ENCODE results near the gene KCNG1.
"Not testable (repeated sequence)": the region's sequence is repeated elsewhere in the genome, so short reads cannot be mapped to it uniquely, and the experiment has no call there.

KCNG1 gene, protein sequence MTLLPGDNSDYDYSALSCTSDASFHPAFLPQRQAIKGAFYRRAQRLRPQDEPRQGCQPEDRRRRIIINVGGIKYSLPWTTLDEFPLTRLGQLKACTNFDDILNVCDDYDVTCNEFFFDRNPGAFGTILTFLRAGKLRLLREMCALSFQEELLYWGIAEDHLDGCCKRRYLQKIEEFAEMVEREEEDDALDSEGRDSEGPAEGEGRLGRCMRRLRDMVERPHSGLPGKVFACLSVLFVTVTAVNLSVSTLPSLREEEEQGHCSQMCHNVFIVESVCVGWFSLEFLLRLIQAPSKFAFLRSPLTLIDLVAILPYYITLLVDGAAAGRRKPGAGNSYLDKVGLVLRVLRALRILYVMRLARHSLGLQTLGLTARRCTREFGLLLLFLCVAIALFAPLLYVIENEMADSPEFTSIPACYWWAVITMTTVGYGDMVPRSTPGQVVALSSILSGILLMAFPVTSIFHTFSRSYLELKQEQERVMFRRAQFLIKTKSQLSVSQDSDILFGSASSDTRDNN

DNA sequence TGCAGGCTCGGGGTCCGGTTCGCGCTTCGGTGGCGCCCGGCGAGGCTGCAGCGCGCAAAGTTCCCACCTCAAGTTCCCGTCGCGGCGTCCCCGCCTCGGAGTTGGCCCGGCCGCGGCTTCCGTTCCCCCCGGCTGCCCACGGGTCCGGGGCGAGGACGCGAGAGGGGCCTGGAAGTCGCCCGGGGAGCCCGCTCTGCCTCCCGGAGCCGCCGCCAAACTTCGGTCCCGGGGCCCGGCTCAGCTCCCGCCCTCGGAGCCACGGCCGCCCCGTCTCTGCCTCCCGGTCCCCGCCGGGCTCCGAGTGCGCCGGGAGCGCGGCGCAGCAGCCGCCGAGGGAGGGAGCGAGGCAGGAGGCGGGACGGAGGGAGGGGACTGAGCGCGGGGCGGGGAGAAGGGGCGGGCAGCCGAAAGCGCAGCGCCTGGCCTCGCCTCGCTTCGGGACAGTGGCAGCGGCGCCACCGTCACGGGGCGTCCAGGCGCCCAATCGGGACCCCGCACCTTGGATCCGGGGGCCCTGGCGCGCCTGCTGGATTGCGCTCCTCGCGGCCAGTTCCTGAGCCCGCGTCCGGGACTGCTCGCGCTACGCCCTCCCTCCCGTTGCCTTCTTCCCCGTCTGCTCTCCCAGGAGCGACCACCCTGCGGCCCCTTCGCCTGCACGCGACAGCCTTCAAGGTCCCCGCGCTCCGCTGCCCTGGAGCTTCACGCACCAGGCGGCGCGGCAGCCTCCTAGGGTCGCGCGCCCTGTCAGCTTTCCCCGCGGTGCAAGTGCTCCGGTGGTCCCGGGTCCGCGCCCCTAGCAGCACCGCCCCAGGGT, at the start of gene KCNG1:
KCNG1 (minus strand) TSS at position 305 of the 814 bp plus-strand sequence. CDS start 12,769 bp downstream, outside the sequence.
- peak; percentile 78 for DNase-seq

DNA sequence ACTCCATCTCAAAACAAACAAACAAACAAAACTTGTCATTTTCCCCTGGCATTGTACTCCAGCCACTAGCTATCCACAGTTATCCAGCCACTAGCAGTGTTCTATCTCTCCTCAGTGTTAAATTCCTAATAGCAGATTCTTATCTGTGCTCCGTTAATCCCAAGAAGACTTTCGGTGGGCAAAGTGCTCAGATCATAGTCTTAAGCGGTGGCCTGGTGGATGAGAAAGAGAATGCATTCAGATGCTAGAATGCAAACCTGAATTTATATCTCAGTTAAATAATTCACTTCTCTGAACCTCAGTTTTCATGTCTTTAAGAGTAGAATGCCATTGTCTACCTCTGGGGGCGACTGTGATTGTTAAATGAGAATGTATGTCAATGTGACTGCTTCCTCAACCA, 47.7 kb upstream of the KCNG1 start:
- no peak for DNase-seq

DNA sequence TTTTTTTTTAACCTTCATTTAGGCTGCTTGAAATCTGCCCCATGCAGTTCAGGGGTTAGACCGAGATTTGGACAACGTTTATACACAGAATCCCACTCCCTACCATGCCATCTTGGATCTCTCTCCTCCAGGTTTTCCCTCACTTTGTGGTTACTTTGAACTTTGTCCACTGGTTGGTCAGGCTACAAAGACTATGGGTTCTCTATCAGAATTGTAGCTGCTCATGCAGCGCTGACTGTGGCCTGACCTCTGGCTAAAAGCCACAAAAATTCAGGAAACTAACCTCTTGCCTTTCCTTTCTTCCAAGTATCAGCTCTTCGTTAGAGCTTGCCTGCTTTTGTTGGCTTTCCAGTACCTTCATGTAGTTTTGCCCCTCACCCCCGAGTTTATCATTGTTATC, 44.9 kb upstream of the KCNG1 start:
- DNase-seq = no peak

DNA sequence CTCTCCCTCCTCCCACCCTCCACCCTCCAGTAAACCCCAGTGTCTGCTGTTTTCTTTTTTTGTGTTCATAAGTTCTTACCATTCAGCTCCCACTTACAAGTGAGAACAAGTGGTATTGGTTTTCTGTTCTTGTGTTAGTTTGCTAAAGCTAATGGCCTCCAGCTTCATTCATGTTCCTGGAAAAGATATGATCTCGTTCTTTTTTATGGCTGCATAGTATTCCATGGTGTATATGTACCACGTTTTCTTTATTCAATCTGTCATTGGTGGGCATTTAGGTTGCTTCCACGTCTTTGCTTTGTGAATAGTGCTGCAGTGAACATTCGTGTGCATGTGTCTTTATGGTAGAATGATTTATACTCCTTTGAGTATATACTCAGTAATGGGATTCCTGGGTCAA, 42.7 kb upstream of the KCNG1 start:
- no peak for DNase-seq

DNA sequence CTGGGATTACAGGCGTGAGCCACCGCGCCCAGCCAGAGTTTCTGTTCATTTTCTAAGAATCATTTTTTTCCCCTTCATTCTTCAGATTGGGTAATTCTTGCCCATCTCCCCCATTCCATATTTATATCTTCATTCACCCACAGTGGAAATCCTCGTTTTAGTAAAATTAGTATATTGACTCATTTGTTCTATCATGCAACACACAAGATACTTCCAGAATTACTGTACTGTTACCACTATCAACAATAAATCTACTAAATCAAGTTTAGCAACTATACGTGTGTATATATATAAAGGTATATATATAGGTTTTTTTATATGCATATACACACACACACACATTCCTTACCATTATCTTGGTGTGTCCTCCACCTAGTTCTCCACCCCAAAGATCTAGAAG, 41.2 kb upstream of the KCNG1 start:
- no peak for DNase-seq

DNA sequence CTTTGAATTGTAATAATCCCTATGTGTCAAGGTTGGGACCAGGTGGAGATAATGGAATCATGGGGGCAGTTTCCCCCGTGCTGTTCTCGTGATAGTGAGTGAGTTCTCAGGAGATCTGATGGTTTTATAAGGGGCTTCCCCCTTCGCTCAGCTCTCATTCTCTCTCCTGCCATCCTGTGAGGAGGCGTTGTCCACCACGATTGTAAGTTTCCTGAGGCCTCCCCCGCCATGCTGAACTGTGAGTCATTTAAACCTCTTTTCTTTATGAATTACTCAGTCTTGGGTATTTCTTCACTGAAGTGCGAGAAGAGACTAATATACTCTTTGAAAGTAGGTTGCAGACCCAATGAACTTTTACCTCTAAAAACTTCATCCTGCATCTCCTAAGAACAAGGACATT, 39.2 kb upstream of the KCNG1 start:
- no peak for DNase-seq

DNA sequence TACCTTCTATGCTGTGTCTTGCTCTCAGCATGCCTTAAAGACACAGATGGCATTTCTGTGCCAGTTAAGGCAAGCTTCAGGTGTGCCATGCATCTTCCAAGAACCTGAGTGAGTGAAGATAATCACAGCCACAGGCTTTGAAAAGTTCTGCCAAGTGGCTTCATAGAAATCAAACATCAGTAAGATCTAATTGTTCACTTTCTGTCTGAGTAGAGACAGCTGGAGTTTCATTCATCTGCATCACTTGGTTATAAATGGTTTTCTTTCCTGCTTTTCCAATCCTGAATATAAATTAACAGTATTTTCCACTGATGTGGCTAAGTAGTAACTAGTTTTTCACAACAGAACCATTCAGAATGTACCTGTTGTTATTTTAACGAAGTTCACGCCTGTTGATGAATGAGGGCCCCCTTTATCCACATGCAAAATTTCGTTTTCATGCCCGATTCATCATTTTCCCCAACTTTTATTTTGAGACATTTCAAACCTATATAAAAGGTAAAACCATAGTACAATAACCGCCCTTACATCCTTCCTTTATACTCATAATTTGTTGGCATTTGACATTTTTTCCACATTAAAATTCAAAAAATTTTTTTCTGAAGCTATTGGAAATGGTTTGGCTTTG, 38.6 kb upstream of the KCNG1 start:
- DNase-seq = no peak

DNA sequence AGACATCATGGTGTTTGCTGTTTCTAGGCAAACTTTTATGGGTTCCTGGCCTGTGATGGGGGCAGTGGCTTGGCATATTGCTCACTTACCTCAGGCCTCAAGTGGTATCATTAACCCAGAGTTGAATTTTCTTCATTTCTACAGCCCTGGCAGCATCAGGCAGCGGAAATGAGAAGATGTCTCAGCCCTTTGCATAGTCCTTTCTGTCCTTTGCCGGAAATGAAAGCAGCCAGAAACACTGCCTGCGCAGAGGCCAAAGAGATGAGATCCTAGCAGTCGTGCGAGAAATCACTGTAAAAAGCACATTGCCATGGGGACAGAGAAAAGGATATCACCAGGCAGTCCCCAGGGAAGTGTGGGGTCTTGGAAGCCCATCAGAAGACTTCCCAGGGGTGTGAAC, 37.4 kb upstream of the KCNG1 start:
- DNase-seq = no peak

DNA sequence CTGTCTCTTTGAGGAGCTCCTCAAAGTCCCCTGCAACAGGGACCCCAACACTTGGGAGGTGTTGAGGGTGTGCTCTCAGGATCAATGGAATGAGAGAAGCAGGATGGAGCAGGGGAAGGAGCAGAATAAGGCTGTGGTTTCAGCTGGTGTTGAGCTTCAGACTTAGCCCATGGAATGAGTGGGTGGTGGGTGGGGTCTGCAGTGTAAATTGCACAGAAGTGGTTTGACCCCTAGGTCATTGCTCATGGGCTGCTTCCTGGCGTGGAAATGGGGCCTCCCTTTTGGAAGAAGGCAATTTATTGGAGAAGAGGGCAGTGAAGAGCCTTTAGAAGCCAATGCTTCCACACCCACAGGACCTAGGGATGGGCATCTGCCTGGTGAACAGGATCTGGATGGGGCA, 37.0 kb upstream of the KCNG1 start:
- DNase-seq = no peak

DNA sequence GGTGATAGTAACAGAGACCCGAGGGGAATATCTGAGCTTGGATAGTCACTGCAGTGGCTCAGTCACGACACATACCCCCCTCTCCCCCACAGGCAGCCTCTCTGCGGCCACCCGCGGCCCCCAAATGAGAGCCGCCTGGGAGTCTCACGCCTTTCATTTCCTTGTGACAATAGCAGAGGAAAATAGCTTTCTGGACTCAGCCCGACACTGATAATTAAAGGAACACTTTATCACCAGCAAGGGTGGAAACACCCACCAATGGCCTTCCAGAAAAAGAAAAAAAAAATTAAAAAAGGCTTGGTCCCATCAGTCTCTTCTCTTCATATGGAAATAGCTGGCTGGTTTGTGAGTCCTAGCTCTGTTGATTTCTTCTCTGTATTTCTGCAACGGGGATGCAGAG, 35.1 kb upstream of the KCNG1 start:
- no peak for DNase-seq

DNA sequence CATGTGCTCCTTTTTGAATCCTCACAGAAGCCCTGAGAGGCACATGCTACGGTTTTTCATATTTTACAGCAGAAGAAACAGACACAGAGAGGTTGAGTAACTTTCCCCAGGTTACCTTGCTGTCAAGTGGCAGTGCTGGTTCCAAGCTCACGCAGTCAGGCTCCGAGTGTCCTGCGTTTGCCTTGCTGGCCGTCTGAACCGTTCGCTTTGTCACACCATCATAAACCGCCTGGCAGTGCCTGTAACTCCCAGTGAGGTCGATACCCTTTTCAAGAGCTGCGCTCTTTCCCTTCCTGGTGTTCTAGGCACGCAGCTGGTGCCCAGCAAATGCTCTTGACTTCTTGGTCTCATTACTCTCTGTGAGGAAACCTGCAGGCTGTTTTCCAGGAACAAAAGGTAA, 31.3 kb upstream of the KCNG1 start:
- no peak for DNase-seq

DNA sequence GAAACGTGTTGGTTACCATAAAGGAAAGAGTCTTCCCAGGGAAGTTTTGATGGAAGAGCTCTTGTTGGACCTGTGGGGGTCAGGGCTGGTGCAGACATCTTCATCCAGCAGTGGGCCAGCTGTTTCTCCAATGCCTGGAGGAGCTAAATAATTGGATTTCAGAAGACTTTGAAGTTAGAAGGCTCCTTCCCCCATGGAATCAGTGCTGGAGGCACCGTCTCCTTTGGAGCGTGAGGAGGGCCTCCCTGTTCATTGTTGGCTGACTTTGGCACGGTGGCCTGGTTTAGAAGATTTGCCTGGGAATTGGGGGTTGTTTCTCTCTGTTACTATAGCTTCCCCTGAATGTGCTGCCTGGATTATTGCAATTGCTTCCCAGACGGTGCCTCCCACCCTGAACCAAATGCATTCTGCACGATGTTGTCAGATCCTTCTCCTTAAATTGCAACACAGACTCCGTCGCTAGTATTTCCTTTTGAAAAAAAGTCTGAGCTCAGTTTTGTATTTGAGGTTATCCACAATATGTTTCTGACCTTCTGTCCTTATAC, 27.7 kb upstream of the KCNG1 start:
- DNase-seq = no peak

DNA sequence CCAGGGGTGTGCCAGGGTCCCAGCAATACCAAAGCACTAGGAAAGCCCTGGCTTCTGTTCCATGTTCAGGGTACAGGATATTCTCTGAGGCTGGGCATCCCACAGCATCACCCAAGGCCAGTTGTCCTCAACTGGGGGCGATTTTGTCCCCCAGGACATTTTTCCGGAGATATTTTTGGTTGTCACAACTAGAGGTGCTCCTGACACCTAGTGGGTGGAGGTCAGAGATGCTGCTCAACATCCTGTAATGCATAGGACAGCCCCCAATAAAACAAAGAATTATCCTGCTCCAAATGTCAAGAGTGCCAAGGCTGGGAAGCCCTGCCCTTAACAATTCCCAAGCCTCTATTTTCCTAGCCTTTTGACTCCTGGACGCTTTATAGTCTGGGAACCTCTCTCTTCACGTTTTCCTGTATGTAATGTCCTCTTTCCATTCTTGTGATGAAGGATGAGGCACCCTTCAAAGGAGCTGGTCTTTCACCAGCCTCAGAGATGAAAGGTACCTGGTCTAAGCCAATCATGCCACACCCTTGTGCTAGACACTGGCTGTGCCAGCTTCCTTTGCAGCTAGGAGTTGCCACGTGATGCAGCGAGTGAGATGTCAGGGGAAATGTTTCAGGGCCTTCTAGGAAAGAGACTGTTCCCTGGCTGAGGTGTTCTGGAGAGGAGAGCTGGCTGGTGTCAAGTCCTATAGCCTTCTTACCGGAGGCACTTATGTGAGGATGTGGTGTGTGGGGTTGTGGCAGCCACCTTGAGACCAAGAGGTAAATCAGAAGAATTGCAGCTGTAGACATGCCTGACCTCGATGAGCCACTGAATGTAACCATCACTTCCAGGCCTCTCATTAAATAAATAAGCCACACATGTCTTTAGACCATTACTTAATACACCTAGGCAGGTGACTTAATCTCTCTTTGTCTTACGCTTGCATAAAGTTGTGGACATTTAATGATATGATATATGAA, 23.4 kb upstream of the KCNG1 start:
- DNase-seq = no peak

DNA sequence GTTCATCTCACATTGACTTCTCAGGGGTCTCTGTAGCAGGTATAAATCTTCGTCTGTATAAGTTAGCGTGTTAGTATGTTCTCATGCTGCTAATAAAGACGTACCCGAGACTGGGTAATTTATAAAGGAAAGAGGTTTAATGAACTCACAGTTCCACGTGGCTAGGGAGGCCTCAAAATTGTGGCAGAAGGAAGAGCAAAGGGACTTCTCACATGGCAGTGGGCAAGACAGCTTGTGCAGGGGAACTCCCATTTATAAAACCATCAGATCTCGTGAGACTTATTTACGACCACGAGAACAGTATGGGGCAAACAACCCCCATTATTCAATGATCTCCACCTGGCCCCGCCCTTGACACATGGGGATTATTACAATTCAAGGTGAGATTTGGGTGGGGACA, 22.6 kb upstream of the KCNG1 start:
- DNase-seq = not testable (repeated sequence)

DNA sequence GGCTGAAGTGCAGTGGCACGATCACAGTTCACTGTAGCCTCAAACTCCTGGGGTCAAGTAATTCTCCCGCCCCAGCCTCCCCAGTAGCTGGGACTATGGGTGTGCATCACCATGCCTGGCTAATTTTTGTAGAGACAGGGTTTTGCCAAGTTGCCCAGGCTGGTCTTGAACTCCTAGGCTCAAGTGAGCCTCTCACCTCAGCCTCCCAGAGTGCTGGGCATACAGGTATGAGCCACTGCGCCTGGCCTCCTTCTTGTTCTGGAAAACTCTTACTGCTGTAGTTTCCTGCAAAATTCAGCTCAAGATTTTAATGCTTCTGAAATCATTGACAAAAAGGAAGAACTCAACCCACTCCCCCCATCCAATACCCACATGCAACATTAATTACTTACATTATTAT, 21.9 kb upstream of the KCNG1 start:
- DNase-seq = no peak

DNA sequence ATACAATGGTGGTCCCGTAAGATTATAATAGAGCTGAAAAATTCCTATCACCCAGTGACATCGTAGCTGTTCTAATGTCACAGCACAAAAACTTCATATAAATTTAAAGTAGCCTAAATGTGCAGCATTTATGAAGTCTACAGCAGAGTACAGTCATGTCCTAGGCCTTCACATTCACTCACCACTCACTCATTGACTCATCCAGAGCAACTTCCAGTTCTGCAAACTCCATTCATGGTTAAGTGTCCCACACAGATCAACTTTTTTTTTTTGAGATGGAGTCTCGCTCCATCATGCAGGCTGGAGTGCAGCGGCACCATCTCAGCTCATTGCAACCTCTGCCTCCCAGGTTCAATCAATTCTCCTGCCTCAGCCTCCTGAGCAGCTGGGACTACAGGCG, 20.9 kb upstream of the KCNG1 start:
- no peak for DNase-seq

DNA sequence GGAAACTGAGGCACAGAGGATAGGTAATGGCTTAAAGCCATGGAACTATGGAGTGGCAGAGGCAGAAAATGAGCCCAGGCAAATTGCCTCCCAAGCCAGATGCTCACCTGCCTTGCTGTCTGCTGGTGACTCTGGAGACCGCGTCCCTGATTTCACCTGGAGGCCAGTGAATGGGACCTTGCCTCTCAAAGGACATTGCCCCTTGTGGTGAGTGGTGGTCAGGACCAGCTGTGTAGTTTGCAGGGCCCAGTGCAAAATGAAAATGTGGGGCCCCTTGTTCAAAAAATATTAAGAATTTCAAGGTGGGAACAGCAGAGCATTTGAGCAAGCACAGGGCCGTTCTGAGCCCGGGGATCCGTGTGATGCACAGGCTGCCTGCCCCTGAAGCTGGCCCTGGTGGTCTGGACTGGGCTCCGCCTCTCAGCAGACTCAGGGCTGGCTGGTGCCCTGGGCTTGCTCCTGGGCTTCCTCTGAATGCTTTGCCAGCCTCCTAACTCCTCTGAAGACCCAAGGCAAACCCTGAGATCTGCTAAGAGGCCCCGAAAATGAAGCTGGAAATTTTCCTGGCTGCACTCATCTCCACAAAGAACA, 19.8 kb upstream of the KCNG1 start:
- peak; percentile 11 for DNase-seq

DNA sequence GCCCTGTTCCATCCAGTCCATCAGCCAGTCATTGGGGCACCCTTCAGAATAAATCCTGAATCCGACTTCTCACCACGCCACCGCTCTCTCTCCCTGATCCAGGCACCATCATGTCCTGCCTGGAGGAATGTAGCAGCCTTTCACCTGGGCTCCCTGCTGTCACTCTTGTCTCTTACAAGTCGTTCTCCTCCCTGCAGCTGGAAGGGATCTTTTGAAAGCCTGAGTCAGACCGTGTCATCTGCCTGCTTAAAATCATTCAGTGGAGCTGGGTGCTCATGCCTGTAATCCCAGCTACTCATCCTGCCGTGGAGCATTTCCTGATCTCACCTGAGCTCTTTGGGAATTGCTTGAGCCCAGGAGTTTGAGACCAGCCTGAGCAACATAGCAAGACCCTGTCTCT, 19.2 kb upstream of the KCNG1 start:
- DNase-seq = no peak

DNA sequence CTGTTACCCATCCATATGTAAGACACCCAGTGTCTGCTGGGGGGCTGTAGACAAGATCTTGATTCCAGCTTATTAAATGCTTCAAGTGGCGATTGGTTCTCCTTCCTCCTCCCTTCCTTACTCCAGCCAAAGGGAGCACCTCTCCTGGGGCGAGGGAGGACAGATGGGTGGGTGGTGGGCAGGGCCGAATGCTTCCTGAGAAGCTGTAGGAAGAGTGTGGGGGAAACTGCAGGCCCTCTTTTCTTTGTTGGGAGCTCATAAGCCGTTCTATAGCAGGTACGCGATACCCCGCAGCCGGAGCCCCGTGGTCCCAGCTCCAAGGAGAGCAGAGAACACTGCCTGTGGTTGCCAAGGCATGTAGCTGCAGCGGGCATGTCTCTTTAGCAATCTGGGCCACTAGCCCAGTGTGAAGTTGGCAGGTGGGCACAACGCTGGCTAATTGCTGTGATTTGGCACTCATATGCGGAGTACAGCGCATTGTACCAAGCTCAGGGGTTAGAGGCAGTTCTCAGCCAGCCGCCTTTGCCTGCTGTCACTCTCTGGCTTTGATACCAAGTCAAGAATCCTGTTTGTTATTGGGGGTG, 14.7 kb upstream of the KCNG1 start:
- no peak for DNase-seq

DNA sequence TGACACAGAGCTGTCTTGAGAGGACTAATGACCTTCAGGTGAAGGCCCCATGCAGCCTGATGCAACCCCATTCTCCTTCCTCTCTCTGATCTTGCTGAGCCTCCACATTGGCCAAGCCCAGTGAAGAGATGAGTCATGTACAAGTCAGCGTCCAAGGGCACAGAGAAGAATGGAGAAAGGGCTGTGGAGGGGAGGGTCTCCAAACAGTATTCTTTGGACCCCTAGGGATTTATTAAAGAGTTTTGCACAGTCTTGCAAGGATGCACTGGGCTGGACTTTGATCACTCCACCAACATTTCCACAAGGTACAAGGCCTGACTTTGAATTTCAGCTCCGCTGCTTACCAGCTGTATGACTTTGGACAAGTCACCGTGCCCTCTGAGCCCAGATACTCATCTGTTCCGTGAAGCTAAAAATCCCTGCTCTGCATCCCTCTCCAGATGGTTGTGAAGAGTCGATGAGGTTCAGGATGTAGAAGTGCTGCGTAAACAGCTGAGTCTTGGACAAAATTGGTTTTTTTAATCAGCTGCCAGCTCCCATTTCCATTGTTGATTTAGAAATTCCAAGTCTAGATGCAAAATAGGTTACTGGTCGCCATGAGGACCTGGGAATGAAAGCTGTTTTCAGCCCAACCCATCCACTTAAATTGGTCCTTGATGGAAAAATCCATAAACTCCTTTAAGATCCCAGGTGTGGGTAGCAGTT, 14.1 kb upstream of the KCNG1 start:
- no peak for DNase-seq

DNA sequence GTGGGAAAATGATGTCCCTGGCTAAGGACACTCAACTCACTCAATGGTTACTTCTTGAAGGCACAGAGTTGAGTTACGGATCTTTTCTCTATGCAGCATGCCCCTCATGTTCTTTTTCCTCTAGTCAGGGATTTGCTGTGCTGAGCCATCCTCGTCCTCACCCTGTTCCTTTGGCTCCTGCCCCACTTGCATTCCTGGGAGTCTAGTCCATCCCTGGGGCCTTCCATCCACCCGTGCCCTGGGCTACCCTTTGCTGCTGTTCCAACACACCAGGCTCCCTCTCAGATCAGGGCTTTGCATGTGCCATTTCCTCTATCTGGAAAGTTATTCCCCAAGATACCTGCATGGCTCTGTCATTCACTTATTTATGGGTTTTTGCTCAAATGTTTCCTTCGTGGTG, 13.3 kb upstream of the KCNG1 start:
- no peak for DNase-seq
